ENCODE results near the gene IREB2. TPM values are rescaled to one million over a fixed set of nuclear protein-coding genes. Genes with fewer than 3 reads are reported as not detected.
"Not testable (repeated sequence)": the region's sequence is repeated elsewhere in the genome, so short reads cannot be mapped to it uniquely, and the experiment has no call there.

The IREB2 gene
- total RNA-seq, 2 experiments from 2014 or later = 57.8 to 61.5 TPM

- H3K27ac Mint-ChIP-seq = no peak overlapping the region
- DNase-seq = no peak
- no peaks in the 10 kb centered on the region for H3K36me3 Mint-ChIP-seq (ENCODE audit: low read depth)
- H3K27me3 Mint-ChIP-seq = peaks cover 4% of the 10 kb centered on the region
- no peak overlapping the region for H3K4me3 Mint-ChIP-seq
- POLR2A ChIA-PET = interaction anchor here (1.2 kb wide), 1 partner anchor 11 kb away, joined by 3 read pairs; no protein-coding TSS in a partner anchor
- no peaks in the 10 kb centered on the region for H3K9me3 Mint-ChIP-seq
- no peaks in the 10 kb centered on the region for H3K4me1 Mint-ChIP-seq
- CTCF ChIA-PET = interaction anchor here (2.3 kb wide), 1 partner anchor 12 kb away, joined by 5 read pairs; no protein-coding TSS in a partner anchor
Measured at GRCh38 chr15:78397382-78397781, 40.6 kb upstream of the IREB2 start.

GRCh38 chr15:78398076-78398825, 39.8 kb upstream of the IREB2 start:
- ChIA-PET CTCF (interaction anchor here (1.3 to 2.3 kb wide), 2 partner anchors 13 to 40 kb away, joined by 3 to 5 read pairs; partner anchors contain the start of gene IREB2), POLR2A (no interaction called here)
- no peak for DNase-seq
- H3K27me3 Mint-ChIP-seq = peaks cover 4% of the 10 kb centered on the region
- H3K27ac Mint-ChIP-seq = no peak overlapping the region
- H3K4me1 Mint-ChIP-seq = no peaks in the 10 kb centered on the region
- no peaks in the 10 kb centered on the region for H3K36me3 Mint-ChIP-seq (ENCODE audit: low read depth)
- no peaks in the 10 kb centered on the region for H3K9me3 Mint-ChIP-seq
- no peak overlapping the region for H3K4me3 Mint-ChIP-seq

GRCh38 chr15:78399091-78399490, 38.9 kb upstream of the IREB2 start:
- CTCF ChIA-PET = interaction anchor here (1.2 to 2.3 kb wide), 2 partner anchors 13 to 24 kb away, joined by 3 to 5 read pairs; no protein-coding TSS in a partner anchor
- H3K27me3 Mint-ChIP-seq = peaks cover 2% of the 10 kb centered on the region
- no peaks in the 10 kb centered on the region for H3K9me3 Mint-ChIP-seq
- no peaks in the 10 kb centered on the region for H3K4me1 Mint-ChIP-seq
- no peak overlapping the region for H3K4me3 Mint-ChIP-seq
- H3K36me3 Mint-ChIP-seq (ENCODE audit: low read depth) = no peaks in the 10 kb centered on the region
- no peak for DNase-seq
- H3K27ac Mint-ChIP-seq = no peak overlapping the region
- POLR2A ChIA-PET = no interaction called here

- Mint-ChIP-seq H3K27ac (no peak overlapping the region), H3K9me3 (no peaks in the 10 kb centered on the region), H3K4me3 (no peak overlapping the region), H3K36me3 (ENCODE audit: low read depth) (no peaks in the 10 kb centered on the region), H3K27me3 (peaks cover 2% of the 10 kb centered on the region), H3K4me1 (no peaks in the 10 kb centered on the region)
- CTCF ChIA-PET = no interaction called here
- no peak for DNase-seq
- POLR2A ChIA-PET = no interaction called here
Measured at GRCh38 chr15:78402061-78402610, 35.9 kb upstream of the IREB2 start.

- ChIA-PET CTCF (no interaction called here), POLR2A (interaction anchor here (0.8 to 1.0 kb wide), 2 partner anchors 31 to 34 kb away, joined by 3 read pairs; partner anchors contain the start of gene IREB2)
- Mint-ChIP-seq H3K27ac (no peak overlapping the region), H3K27me3 (peaks cover 4% of the 10 kb centered on the region), H3K4me1 (no peaks in the 10 kb centered on the region), H3K9me3 (no peaks in the 10 kb centered on the region), H3K36me3 (ENCODE audit: low read depth) (no peaks in the 10 kb centered on the region), H3K4me3 (no peak overlapping the region)
- DNase-seq = no peak
Measured at GRCh38 chr15:78404125-78404524, 33.9 kb upstream of the IREB2 start.

- H3K27ac Mint-ChIP-seq; H3K4me1 Mint-ChIP-seq; CTCF ChIA-PET; H3K9me3 Mint-ChIP-seq; H3K36me3 Mint-ChIP-seq (ENCODE audit: low read depth); H3K27me3 Mint-ChIP-seq; DNase-seq; H3K4me3 Mint-ChIP-seq; POLR2A ChIA-PET: not testable (repeated sequence)
Measured at GRCh38 chr15:78404796-78405195, 33.2 kb upstream of the IREB2 start.

- Mint-ChIP-seq H3K4me3 (no peak overlapping the region), H3K9me3 (no peaks in the 10 kb centered on the region), H3K4me1 (no peaks in the 10 kb centered on the region), H3K36me3 (ENCODE audit: low read depth) (no peaks in the 10 kb centered on the region), H3K27me3 (peaks cover 3% of the 10 kb centered on the region), H3K27ac (no peak overlapping the region)
- DNase-seq = no peak
- ChIA-PET CTCF (no interaction called here), POLR2A (no interaction called here)
Measured at GRCh38 chr15:78405336-78405924, 32.6 kb upstream of the IREB2 start.

- DNase-seq = no peak
- H3K4me1 Mint-ChIP-seq = no peaks in the 10 kb centered on the region
- ChIA-PET POLR2A (no interaction called here), CTCF (no interaction called here)
- no peak overlapping the region for H3K27ac Mint-ChIP-seq
- no peaks in the 10 kb centered on the region for H3K9me3 Mint-ChIP-seq
- H3K36me3 Mint-ChIP-seq (ENCODE audit: low read depth) = no peaks in the 10 kb centered on the region
- no peak overlapping the region for H3K4me3 Mint-ChIP-seq
- H3K27me3 Mint-ChIP-seq = peaks cover 4% of the 10 kb centered on the region
Measured at GRCh38 chr15:78406016-78406585, 31.9 kb upstream of the IREB2 start.

GRCh38 chr15:78407608-78408354, 30.2 kb upstream of the IREB2 start:
- DNase-seq = no peak
- Mint-ChIP-seq H3K9me3 (no peaks in the 10 kb centered on the region), H3K27ac (no peak overlapping the region), H3K4me3 (no peak overlapping the region), H3K4me1 (no peaks in the 10 kb centered on the region), H3K27me3 (peaks cover 12% of the 10 kb centered on the region), H3K36me3 (ENCODE audit: low read depth) (no peaks in the 10 kb centered on the region)
- ChIA-PET POLR2A (interaction anchor here (0.7 kb wide), 1 partner anchor 181 kb away, joined by 3 read pairs; no protein-coding TSS in a partner anchor), CTCF (interaction anchor here (2.7 kb wide), 1 partner anchor 15 kb away, joined by 7 read pairs; no protein-coding TSS in a partner anchor)

- POLR2A ChIA-PET = no interaction called here
- Mint-ChIP-seq H3K27me3 (peaks cover 12% of the 10 kb centered on the region), H3K4me3 (no peak overlapping the region), H3K36me3 (ENCODE audit: low read depth) (no peaks in the 10 kb centered on the region), H3K27ac (no peak overlapping the region), H3K4me1 (no peaks in the 10 kb centered on the region), H3K9me3 (no peaks in the 10 kb centered on the region)
- CTCF ChIA-PET = interaction anchor here (2.7 kb wide), 1 partner anchor 14 kb away, joined by 7 read pairs; no protein-coding TSS in a partner anchor
- no peak for DNase-seq
Measured at GRCh38 chr15:78408355-78408640, 29.7 kb upstream of the IREB2 start.

GRCh38 chr15:78408961-78409360, 29.1 kb upstream of the IREB2 start:
- POLR2A ChIA-PET = no interaction called here
- no peaks in the 10 kb centered on the region for H3K4me1 Mint-ChIP-seq
- no peak overlapping the region for H3K27ac Mint-ChIP-seq
- H3K27me3 Mint-ChIP-seq = peaks cover 13% of the 10 kb centered on the region
- H3K4me3 Mint-ChIP-seq = no peak overlapping the region
- CTCF ChIA-PET = interaction anchor here (2.7 kb wide), 1 partner anchor 14 kb away, joined by 7 read pairs; no protein-coding TSS in a partner anchor
- H3K9me3 Mint-ChIP-seq = no peaks in the 10 kb centered on the region
- no peaks in the 10 kb centered on the region for H3K36me3 Mint-ChIP-seq (ENCODE audit: low read depth)
- DNase-seq = no peak

GRCh38 chr15:78411061-78411460, 27.0 kb upstream of the IREB2 start:
- Mint-ChIP-seq H3K4me3 (no peak overlapping the region), H3K4me1 (peaks cover 2% of the 10 kb centered on the region), H3K9me3 (no peaks in the 10 kb centered on the region), H3K27ac (no peak overlapping the region), H3K27me3 (peaks cover 18% of the 10 kb centered on the region), H3K36me3 (ENCODE audit: low read depth) (no peaks in the 10 kb centered on the region)
- ChIA-PET POLR2A (interaction anchor here (0.8 kb wide), 1 partner anchor 129 kb away, joined by 3 read pairs; the partner anchor contains the start of gene PSMA4), CTCF (no interaction called here)
- DNase-seq = no peak

All from activated CD4-positive, alpha-beta memory T cell treated with anti-CD3 and anti-CD28 coated beads, Interleukin-2, amount 10 ng/mL, durations not matched to agents 7 days and 5 days (primary cell).